Smooth muscle cell (in vitro differentiated cells): ENCODE results near the gene PLPPR3. TPM values are rescaled to one million over a fixed set of nuclear protein-coding genes. Genes with fewer than 3 reads are reported as not detected.

Experiments
- DNase-seq: peaks from one replicate; lab custom pipeline; 2025; ENCODE audit not compliant: unreplicated experiment; lab: John Stamatoyannopoulos, UW
- H2AFZ ChIP-seq: fragments of 200-600 bp; sonication (generic); 2 replicates; pipeline ENCODE4 v1.6.0; 2016; ENCODE audit warnings: antibody characterized with exemption, low read depth, mild to moderate bottlenecking
- H3F3A ChIP-seq: fragments of 200-600 bp; sonication (generic); 2 replicates; pipeline ENCODE4 v1.6.0; 2017; ENCODE audit warnings: antibody characterized with exemption, low read depth
- H3K27ac ChIP-seq: fragments of 200-600 bp; sonication (generic); 2 replicates; pipeline ENCODE4 v1.5.1; 2016; ENCODE audit warnings: low read depth, mild to moderate bottlenecking
- H3K27me3 ChIP-seq: fragments of 200-600 bp; sonication (generic); 2 replicates; pipeline ENCODE4 v1.6.1; 2016; ENCODE audit warnings: low read depth, mild to moderate bottlenecking
- H3K36me3 ChIP-seq: fragments of 200-600 bp; sonication (generic); 2 replicates; pipeline ENCODE4 v1.5.1; 2016; ENCODE audit warnings: low read depth
- H3K4me1 ChIP-seq: fragments of 200-600 bp; sonication (generic); 2 replicates; pipeline ENCODE4 v1.5.1; 2016; ENCODE audit warnings: low read depth
- H3K4me2 ChIP-seq: fragments of 200-600 bp; sonication (generic); 2 replicates; pipeline ENCODE4 v1.6.0; 2016; ENCODE audit warnings: mild to moderate bottlenecking
- H3K4me3 ChIP-seq: fragments of 200-600 bp; sonication (generic); 2 replicates; pipeline ENCODE4 v1.5.1; 2016; ENCODE audit warnings: mild to moderate bottlenecking
- H3K79me2 ChIP-seq: fragments of 200-600 bp; sonication (generic); 2 replicates; pipeline ENCODE4 v1.6.0; 2016; ENCODE audit warnings: low read depth, mild to moderate bottlenecking
- H3K9ac ChIP-seq: fragments of 200-600 bp; sonication (generic); 2 replicates; pipeline ENCODE4 v1.6.0; 2016; ENCODE audit warnings: low read depth
- H3K9me3 ChIP-seq: fragments of 200-600 bp; sonication (generic); replicated peaks from 2 replicates; pipeline ENCODE4 v1.5.1; 2016; ENCODE audit warnings: low read depth
- H4K20me1 ChIP-seq: fragments of 200-600 bp; sonication (generic); 2 replicates; pipeline ENCODE4 v1.6.0; 2016; ENCODE audit warnings: low read depth
- CTCF ChIP-seq: fragments of 200-600 bp; sonication (generic); IDR thresholded peaks from 2 replicates; pipeline ENCODE4 v1.5.1; 2017; ENCODE audit warnings: borderline replicate concordance, mild to moderate bottlenecking, antibody characterized with exemption; ENCODE audit not compliant: insufficient read depth, poor library complexity, severe bottlenecking
- WGBS: methylation state at CpG from one replicate; pipeline ENCODE4 v1.1.7; 2016; ENCODE audit warnings: low lambda C conversion rate; 5-methylcytosine and 5-hydroxymethylcytosine counted together
- polyA plus RNA-seq: library from polyadenylated mRNA; unstranded; fragments of >200 nt; fragmentation: Nextera tagmentation; extraction: Ambion mirVana; gene quantifications from 2 replicates; pipeline ENCODE4 v1.2.1, GENCODE V29; 2016
- total RNA-seq: library from RNA; depleted of rRNA; stranded (reverse); fragments of >200 nt; gene quantifications from 2 replicates; pipeline ENCODE4 v1.2.3, GENCODE V29; 2014

Gene PLPPR3
- total and polyA plus RNA-seq, 2 experiments from 2014 or later = 6.5 to 13.7 TPM

GRCh38 chr19:861756-862580 is 40.2 kb upstream of the PLPPR3 start:
- no peaks in the 10 kb centered on the region for H3K79me2 ChIP-seq
- no peak overlapping the region for H3K4me3 ChIP-seq
- no peak for DNase-seq
- no peaks in the 10 kb centered on the region for H3K4me1 ChIP-seq
- no peaks in the 10 kb centered on the region for H4K20me1 ChIP-seq
- peaks cover 33% of the 10 kb centered on the region for H3K27me3 ChIP-seq
- no peak for TF ChIP-seq CTCF
- H3K9me3 ChIP-seq = no peaks in the 10 kb centered on the region
- no peaks in the 10 kb centered on the region for H3F3A ChIP-seq
- no peak overlapping the region for H2AFZ ChIP-seq
- WGBS = 7% methylated on average over 34 of the region's 60 CpGs
- H3K4me2 ChIP-seq = no peak overlapping the region
- no peak overlapping the region for H3K9ac ChIP-seq
- H3K27ac ChIP-seq = no peak overlapping the region
- no peaks in the 10 kb centered on the region for H3K36me3 ChIP-seq

GRCh38 chr19:861141-861755 is 39.5 kb upstream of the PLPPR3 start:
- no peaks in the 10 kb centered on the region for H3F3A ChIP-seq
- H3K9me3 ChIP-seq = no peaks in the 10 kb centered on the region
- H3K79me2 ChIP-seq = no peaks in the 10 kb centered on the region
- no CpG with 5 or more reads among the region's 35 CpGs for WGBS
- H3K9ac ChIP-seq = no peak overlapping the region
- no peak for DNase-seq
- no peak for TF ChIP-seq CTCF
- H2AFZ ChIP-seq = no peak overlapping the region
- H4K20me1 ChIP-seq = no peaks in the 10 kb centered on the region
- H3K4me1 ChIP-seq = no peaks in the 10 kb centered on the region
- no peak overlapping the region for H3K4me2 ChIP-seq
- no peaks in the 10 kb centered on the region for H3K36me3 ChIP-seq
- no peak overlapping the region for H3K4me3 ChIP-seq
- H3K27me3 ChIP-seq = peaks cover 33% of the 10 kb centered on the region
- no peak overlapping the region for H3K27ac ChIP-seq

- H2AFZ ChIP-seq = no peak within 1 kb of the TSS
- H3F3A ChIP-seq = no peaks in the 10 kb centered on the region
- H3K9me3 ChIP-seq = no peaks in the 10 kb centered on the region
- H3K27me3 ChIP-seq = peaks cover 33% of the 10 kb centered on the region
- DNase-seq = no peak
- H3K27ac ChIP-seq = no peak within 1 kb of the TSS
- 81% methylated on average over 19 of the region's 24 CpGs for WGBS
- TF ChIP-seq CTCF = no peak
- no peaks in the 10 kb centered on the region for H3K36me3 ChIP-seq
- H3K79me2 ChIP-seq = no peaks in the 10 kb centered on the region
- peak within 1 kb of the TSS; percentile 68 for H3K4me2 ChIP-seq
- peak within 1 kb of the TSS; percentile 21 for H3K4me3 ChIP-seq
- H3K9ac ChIP-seq = no peak within 1 kb of the TSS
- no peaks in the 10 kb centered on the region for H3K4me1 ChIP-seq
- no peaks in the 10 kb centered on the region for H4K20me1 ChIP-seq
These were observed 37.4 kb upstream of the PLPPR3 start, which contains the start of gene CFD for GRCh38 chr19:858868-859843. Gene CFD (plus strand): TSS chr19:859664. CDS start chr19:859690, 26 bp downstream.
